Lung (tissue), 12 donors: ENCODE measurements around the gene APC2. TPM values are rescaled to one million over a fixed set of nuclear protein-coding genes. Genes with fewer than 3 reads are reported as not detected.
A peak's percentile ranks its signal among the peaks of the same experiment; 100 is the strongest.

ENCODE experiments used
- ATAC-seq: fragments of 200-7000 bp; cut with Tn5 transposase; one replicate; pipeline ENCODE4 v1.9.1; 2020; ENCODE audit warnings: moderate number of reproducible peaks; ENCODE audit not compliant: insufficient read depth, low FRiP score
- DNase-seq, 3 donors: peaks; one replicate each; pipeline ENCODE4 v3.0.0-alpha.2; 2013 to 2017
- H3K27ac ChIP-seq, 2 donors: one replicate each; pipeline ENCODE4 v1.5.1; 2013; ENCODE audit warnings: mild to moderate bottlenecking in 2 of 2, moderate library complexity in 2 of 2, control low read depth in 1 of 2, inconsistent platforms in 1 of 2, low read depth in 1 of 2, low read length in 1 of 2
- H3K27me3 ChIP-seq, 3 donors: one replicate each; pipeline ENCODE4 v1.5.1; 2013; ENCODE audit warnings: low read length in 2 of 3; ENCODE audit not compliant: control insufficient read depth in 3 of 3, insufficient read depth in 3 of 3
- H3K36me3 ChIP-seq, 4 donors: one replicate each; pipeline ENCODE4 v1.5.1; 2013; ENCODE audit warnings: low read length in 4 of 4, mild to moderate bottlenecking in 1 of 4, moderate library complexity in 1 of 4; ENCODE audit not compliant: control insufficient read depth in 4 of 4, insufficient read depth in 4 of 4
- H3K4me1 ChIP-seq, 5 donors: one replicate each; pipeline ENCODE4 v1.5.1; 2013; ENCODE audit warnings: low read length in 5 of 5, mild to moderate bottlenecking in 2 of 5, moderate library complexity in 1 of 5; ENCODE audit not compliant: control insufficient read depth in 5 of 5, insufficient read depth in 5 of 5
- H3K4me3 ChIP-seq: one replicate; pipeline ENCODE4 v1.5.1; 2013; ENCODE audit warnings: mild to moderate bottlenecking, control low read depth, moderate library complexity
- H3K9ac ChIP-seq, 2 donors: one replicate each; pipeline ENCODE4 v1.5.1; 2013; ENCODE audit warnings: low read length in 2 of 2, control low read depth in 1 of 2; ENCODE audit not compliant: insufficient read depth in 1 of 2
- H3K9me3 ChIP-seq, 4 donors: one replicate each; pipeline ENCODE4 v1.5.1; 2013; ENCODE audit warnings: low read length in 3 of 4, mild to moderate bottlenecking in 1 of 4, moderate library complexity in 1 of 4; ENCODE audit not compliant: control insufficient read depth in 4 of 4, insufficient read depth in 3 of 4
- WGBS, 2 donors: extraction: QIAGEN DNeasy Blood & Tissue Kit; methylation state at CpG; one replicate each; pipeline ENCODE4 v1.1.7; 2013; 5-methylcytosine and 5-hydroxymethylcytosine counted together
- polyA plus RNA-seq, 2 donors: library from polyadenylated mRNA; stranded (reverse); fragments of 200-250 nt; gene quantifications; one replicate each; pipeline ENCODE4 v1.2.1, GENCODE V29; 2013
- total RNA-seq, 2 donors: library from RNA; depleted of rRNA in 1 of 2; stranded (reverse); fragments of >200 nt in 1 of 2; gene quantifications; one replicate each; pipeline ENCODE4 v1.2.1, GENCODE V29; 2014 to 2021
- TF ChIP-seq, protein P1 (sequence below): IDR thresholded peaks from 2 replicates; pipeline ENCODE4 v1.5.1; 2012; ENCODE audit warnings: mild to moderate bottlenecking; ENCODE audit errors: control extremely low read depth, extremely low read depth
- donor health status: control.
- donor health status: control.
- donor health status: Bipolar disorder and iron deficiency.
- donor health status: healthy.
- donor health status: DM: yes; HTN: yes; CAD: no.

Gene APC2
- total and polyA plus RNA-seq, 4 donors, result 0.01 to 0.37 (median 0.10) TPM

DNA sequence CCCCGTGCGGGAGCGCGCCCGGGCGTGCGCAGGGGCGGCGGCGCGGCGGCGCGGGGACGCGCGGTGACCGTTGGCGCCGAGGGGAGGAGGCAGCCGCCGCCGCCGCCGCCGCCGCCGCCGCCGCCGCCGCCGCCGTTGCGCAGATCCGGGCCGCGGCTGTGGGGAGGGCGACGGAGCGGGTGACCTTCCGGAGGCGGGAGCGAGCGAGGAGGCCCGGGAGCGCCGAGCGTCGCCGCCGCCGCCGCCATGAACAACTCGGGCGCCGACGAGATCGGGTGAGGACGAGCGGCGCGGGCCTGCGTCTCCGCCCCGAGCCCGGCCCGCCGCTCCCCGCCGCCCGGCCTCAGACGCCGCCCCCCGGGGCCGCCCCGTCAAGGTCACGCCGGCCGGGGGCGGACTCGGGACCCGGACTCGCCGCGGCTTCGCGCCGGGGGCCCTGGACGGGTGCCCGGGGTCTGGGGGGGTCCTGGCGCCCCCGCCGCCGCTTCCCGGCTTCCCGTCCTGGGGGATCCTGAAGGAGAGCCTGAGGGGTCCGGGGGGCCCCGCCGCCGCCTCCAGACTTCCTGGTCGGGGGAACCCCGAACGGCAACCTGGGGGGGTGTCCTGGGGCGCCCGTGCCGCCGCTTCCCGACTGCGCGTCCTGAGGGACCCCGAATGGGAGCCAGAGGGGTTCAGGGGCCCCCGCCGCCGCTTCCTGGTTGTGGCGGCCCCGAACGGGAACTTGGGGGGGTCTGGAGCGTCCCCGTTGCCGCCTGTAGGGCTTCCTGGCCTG is 42.2 kb upstream of the APC2 start, which contains the start of gene DAZAP1:
TSS of gene DAZAP1 (plus strand) at position 59 of the 772 bp plus-strand sequence. CDS start at position 247, 188 bp downstream.
- peak in 1 of 3 donors; percentile 34 for DNase-seq
- Histone ChIP-seq H3K4me1 (peaks cover 2 to 41% (median 26%) of the 10 kb centered on the region in 5 donors), H3K4me3 (peak within 1 kb of the TSS; percentile 83), H3K9ac (no peak within 1 kb of the TSS), H3K36me3 (peaks cover 0 to 8% (median 3%) of the 10 kb centered on the region in 4 donors), H3K27me3 (no peaks in the 10 kb centered on the region), H3K9me3 (no peaks in the 10 kb centered on the region), H3K27ac (peak within 1 kb of the TSS; percentile 93 to 97)
- TF ChIP-seq, protein P1, sequence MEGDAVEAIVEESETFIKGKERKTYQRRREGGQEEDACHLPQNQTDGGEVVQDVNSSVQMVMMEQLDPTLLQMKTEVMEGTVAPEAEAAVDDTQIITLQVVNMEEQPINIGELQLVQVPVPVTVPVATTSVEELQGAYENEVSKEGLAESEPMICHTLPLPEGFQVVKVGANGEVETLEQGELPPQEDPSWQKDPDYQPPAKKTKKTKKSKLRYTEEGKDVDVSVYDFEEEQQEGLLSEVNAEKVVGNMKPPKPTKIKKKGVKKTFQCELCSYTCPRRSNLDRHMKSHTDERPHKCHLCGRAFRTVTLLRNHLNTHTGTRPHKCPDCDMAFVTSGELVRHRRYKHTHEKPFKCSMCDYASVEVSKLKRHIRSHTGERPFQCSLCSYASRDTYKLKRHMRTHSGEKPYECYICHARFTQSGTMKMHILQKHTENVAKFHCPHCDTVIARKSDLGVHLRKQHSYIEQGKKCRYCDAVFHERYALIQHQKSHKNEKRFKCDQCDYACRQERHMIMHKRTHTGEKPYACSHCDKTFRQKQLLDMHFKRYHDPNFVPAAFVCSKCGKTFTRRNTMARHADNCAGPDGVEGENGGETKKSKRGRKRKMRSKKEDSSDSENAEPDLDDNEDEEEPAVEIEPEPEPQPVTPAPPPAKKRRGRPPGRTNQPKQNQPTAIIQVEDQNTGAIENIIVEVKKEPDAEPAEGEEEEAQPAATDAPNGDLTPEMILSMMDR, result no peak
- no peak for ATAC-seq
- WGBS, 2 donors, result 0 to 1% methylated on average over 39 to 115 of the region's 121 CpGs

DNA sequence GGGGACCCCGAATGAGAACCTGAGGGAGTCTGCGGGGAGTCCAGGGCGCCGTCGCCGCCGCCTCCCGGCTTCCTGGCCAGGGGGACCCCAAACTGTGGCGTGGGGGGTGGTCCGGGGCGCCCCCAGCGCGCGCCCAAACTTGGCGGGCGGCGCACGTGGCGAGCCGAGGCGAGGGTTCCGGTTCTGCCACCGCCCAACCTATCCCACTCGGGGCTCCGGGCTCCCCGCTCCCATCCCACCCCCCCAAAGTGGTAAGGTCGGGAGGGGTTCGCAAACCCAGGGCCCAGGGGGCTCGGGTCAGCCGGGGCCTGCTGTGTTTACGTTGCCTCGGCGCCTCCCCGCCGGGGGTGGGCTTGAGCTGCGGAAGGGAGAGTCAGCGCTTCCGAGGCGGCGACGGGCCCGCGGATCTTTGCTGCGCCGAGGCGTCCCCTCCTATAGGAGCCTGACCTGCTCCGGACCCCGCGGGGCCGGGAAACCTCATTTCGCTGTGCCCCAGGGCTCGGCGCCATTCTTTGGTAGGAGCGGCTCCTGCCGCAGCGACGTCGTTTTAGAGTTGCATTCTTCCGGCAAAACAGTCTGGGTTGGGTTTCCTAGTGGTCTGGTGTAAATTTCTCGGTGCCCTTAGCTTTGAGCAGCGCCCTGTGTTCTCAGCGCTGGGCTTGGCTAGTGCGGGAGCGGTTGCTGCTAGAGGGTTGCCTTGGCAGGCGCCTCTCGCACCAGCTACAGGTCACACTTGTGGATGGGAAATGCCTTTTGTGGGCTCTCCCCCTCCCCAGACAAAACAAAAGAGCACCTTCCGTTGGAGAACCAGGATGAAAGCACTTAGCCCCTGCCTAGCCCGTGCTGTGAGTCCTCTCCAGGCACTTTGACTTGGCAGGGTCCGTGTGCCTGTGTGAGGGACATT is 41.4 kb upstream of the APC2 start:
- DNase-seq (peak in 2 of 3 donors; percentile 37 to 53), ATAC-seq (no peak)
- H3K36me3 ChIP-seq, result peaks cover 0 to 14% (median 3%) of the 10 kb centered on the region in 4 donors
- no peaks in the 10 kb centered on the region for H3K27me3 ChIP-seq
- H3K9me3 ChIP-seq, result no peaks in the 10 kb centered on the region
- H3K4me3 ChIP-seq, result peak overlapping the region; percentile 83
- peaks cover 2 to 41% (median 26%) of the 10 kb centered on the region in 5 donors for H3K4me1 ChIP-seq
- peak overlapping the region; percentile 8 to 16 for H3K9ac ChIP-seq
- peak overlapping the region; percentile 93 to 97 for H3K27ac ChIP-seq
- WGBS, 2 donors, result 0% methylated on average over 53 to 69 of the region's 69 CpGs
- TF ChIP-seq, protein P1, result no peak

- TF ChIP-seq, protein P1, result no peak
- DNase-seq (no peak), ATAC-seq (no peak)
- H3K36me3 ChIP-seq, result peaks cover 0 to 14% (median 3%) of the 10 kb centered on the region in 4 donors
- H3K27ac ChIP-seq, result peak overlapping the region; percentile 93 to 97
- H3K4me1 ChIP-seq, result peaks cover 2 to 41% (median 26%) of the 10 kb centered on the region in 5 donors
- no peaks in the 10 kb centered on the region for H3K9me3 ChIP-seq
- WGBS, 2 donors, result 54 to 70% methylated on average over 33 of the region's 33 CpGs
- H3K9ac ChIP-seq, result peak overlapping the region in 1 of 2 donors; percentile 8
- no peaks in the 10 kb centered on the region for H3K27me3 ChIP-seq
- H3K4me3 ChIP-seq, result peak overlapping the region; percentile 83
Observed at GRCh38 chr19:1409204-1410005, 40.5 kb upstream of the APC2 start.
